HepG2 (cell line): ENCODE data around the gene MDH1B. TPM values are rescaled to one million over a fixed set of nuclear protein-coding genes. Genes with fewer than 3 reads are reported as not detected.

Source experiments
- CSRNP2 ChIP-seq: sonication (generic); formaldehyde crosslinking; conservative IDR thresholded peaks from 2 replicates; pipeline ENCODE4 v1.8.0; 2022; ENCODE audit warnings: low read depth, missing genetic modification reagents
- FOXA1 ChIP-seq, 2 experiments: fragments of 450-650 bp in 1 of 2; sonication (generic) in 1 of 2; formaldehyde crosslinking in 1 of 2; IDR thresholded peaks; 2 replicates each; pipeline versions ENCODE4 v1.4.0 to v1.6.1; 2016 to 2020; ENCODE audit warnings: missing genetic modification reagents in 1 of 2
- MAFG ChIP-seq: sonication (generic); formaldehyde crosslinking; IDR thresholded peaks from 2 replicates; pipeline ENCODE4 v1.5.1; 2020; ENCODE audit warnings: mild to moderate bottlenecking, missing genetic modification reagents
- PAX8 ChIP-seq: sonication (generic); formaldehyde crosslinking; IDR thresholded peaks from 2 replicates; pipeline ENCODE4 v1.8.0; 2022; ENCODE audit warnings: mild to moderate bottlenecking, missing genetic modification reagents, borderline replicate concordance
- RBM22 ChIP-seq: fragments of 200-400 bp; formaldehyde crosslinking; optimal IDR thresholded peaks from 2 replicates; pipeline ENCODE3; 2017; ENCODE audit warnings: mild to moderate bottlenecking, low read length, moderate library complexity
- RXRB ChIP-seq: IDR thresholded peaks from 2 replicates; pipeline ENCODE4 v1.6.1; 2016; ENCODE audit warnings: borderline replicate concordance, missing genetic modification reagents, missing compliant biosample characterization
- TFE3 ChIP-seq: IDR thresholded peaks from 2 replicates; pipeline ENCODE4 v1.6.1; 2016
- ZNF264 ChIP-seq: sonication (generic); formaldehyde crosslinking; IDR thresholded peaks from 2 replicates; pipeline ENCODE4 v1.4.0; 2020; ENCODE audit warnings: missing genetic modification reagents
- ZNF33B ChIP-seq: sonication (generic); formaldehyde crosslinking; IDR thresholded peaks from 2 replicates; pipeline ENCODE4 v1.5.1; 2020; ENCODE audit warnings: mild to moderate bottlenecking, missing genetic modification reagents
- ZNF383 ChIP-seq: sonication (generic); formaldehyde crosslinking; IDR thresholded peaks from 2 replicates; pipeline ENCODE4 v1.4.0; 2020; ENCODE audit warnings: missing genetic modification reagents, mild to moderate bottlenecking, borderline replicate concordance
- ZNF501 ChIP-seq: sonication (generic); formaldehyde crosslinking; IDR thresholded peaks from 2 replicates; pipeline ENCODE4 v1.5.1; 2020; ENCODE audit warnings: mild to moderate bottlenecking, moderate library complexity, missing genetic modification reagents
- ZNF556 ChIP-seq: sonication (generic); formaldehyde crosslinking; IDR thresholded peaks from 2 replicates; pipeline ENCODE4 v1.4.0; 2020; ENCODE audit warnings: mild to moderate bottlenecking, missing genetic modification reagents, borderline replicate concordance
- ZNF597 ChIP-seq: sonication (generic); formaldehyde crosslinking; IDR thresholded peaks from 2 replicates; pipeline ENCODE4 v1.5.0; 2020; ENCODE audit warnings: missing genetic modification reagents
- ZNF614 ChIP-seq: IDR thresholded peaks from 2 replicates; pipeline ENCODE4 v1.6.1; 2018; ENCODE audit warnings: missing biosample characterization, missing genetic modification reagents, inconsistent platforms, borderline replicate concordance
- ZNF713 ChIP-seq: sonication (generic); formaldehyde crosslinking; IDR thresholded peaks from 2 replicates; pipeline ENCODE4 v1.4.0; 2020; ENCODE audit warnings: mild to moderate bottlenecking, missing genetic modification reagents
- polyA plus RNA-seq, 8 experiments: library from polyadenylated mRNA; depleted of rRNA in 3 of 8; stranded (reverse) in 7 of 8; unstranded in 1 of 8; fragments of >200 nt; fragmentation: Illumina TruSeq in 4 of 8; extraction: Trizol in 4 of 8; gene quantifications; 2 replicates each; pipeline versions ENCODE4 v1.2.1 to v1.2.3, GENCODE V29; 2011 to 2016; ENCODE audit warnings: low read depth in 4 of 8, missing spikeins in 1 of 8, mixed read lengths in 1 of 8; ENCODE audit not compliant: insufficient read depth in 1 of 8
- total RNA-seq, 5 experiments: library from RNA; depleted of rRNA; stranded (reverse); fragments of >200 nt; fragmentation: Illumina TruSeq; extraction: Trizol; gene quantifications; 2 replicates each; pipeline ENCODE4 v1.2.3, GENCODE V29; 2016; ENCODE audit warnings: low read depth in 1 of 5
- TF ChIP-seq, protein P1 (sequence below): sonication (generic); formaldehyde crosslinking; IDR thresholded peaks from 2 replicates; pipeline ENCODE4 v1.4.0; 2020; ENCODE audit warnings: missing genetic modification reagents

Gene MDH1B
- total and polyA plus RNA-seq, 2 of the 13 experiments (the other 11 are each of a cell fraction or from before 2014, with no cell fraction given) = 0.17 to 0.86 TPM

DNA sequence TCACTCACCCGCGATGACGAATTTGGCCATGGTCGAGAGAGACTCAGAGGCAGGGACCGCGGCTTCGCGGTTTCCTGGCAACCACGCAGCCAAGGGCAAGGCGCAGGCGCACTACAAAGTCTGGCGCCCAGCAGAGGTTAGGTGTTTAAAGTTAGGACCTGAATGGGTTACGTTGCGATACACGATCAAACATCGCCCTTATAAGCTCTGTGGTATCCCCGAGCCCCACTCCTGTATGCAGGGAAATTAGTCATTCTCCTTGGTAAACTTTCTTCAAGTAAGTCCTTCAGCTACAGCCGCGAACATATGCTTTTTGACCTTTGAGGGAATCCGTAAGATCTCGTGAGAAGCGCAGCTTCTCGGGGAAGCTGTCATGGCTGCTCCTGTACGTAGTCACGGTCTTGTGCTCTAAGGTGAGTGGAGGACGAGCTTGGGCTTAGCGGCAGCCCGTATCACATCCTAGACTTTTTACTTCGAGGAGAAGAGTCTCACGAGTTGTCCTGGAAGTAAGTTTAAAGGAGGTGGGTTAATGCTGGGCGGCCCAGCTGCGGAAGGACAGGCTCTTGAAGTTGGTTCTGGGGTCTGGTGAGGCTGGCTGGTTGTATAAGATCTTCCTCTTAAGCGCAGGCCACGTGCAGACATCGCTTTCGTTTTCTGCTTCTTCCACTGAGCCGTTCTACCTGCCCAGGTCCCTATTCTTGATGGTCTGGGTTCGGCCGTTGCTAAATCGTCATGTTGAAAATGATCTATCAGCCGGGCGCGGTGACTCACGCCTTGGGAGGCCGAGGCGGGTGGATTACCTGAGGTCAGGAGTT lies at the start of gene MDH1B, which contains the start of gene FASTKD2 (continued):
- TF ChIP-seq ZNF597 (CRISPR knock-in tag) = no peak
- TF ChIP-seq CSRNP2 (CRISPR knock-in tag) = no peak
- TF ChIP-seq ZNF264 (CRISPR knock-in tag) = peak; percentile 91
- peak; percentile 71; the same call in 1 of the 2 replicates for TF ChIP-seq PAX8 (CRISPR knock-in tag)
- peak; percentile 90 for TF ChIP-seq ZNF556
- no peak for TF ChIP-seq ZNF713
- no peak for TF ChIP-seq MAFG (CRISPR knock-in tag)
- TF ChIP-seq, protein P1, sequence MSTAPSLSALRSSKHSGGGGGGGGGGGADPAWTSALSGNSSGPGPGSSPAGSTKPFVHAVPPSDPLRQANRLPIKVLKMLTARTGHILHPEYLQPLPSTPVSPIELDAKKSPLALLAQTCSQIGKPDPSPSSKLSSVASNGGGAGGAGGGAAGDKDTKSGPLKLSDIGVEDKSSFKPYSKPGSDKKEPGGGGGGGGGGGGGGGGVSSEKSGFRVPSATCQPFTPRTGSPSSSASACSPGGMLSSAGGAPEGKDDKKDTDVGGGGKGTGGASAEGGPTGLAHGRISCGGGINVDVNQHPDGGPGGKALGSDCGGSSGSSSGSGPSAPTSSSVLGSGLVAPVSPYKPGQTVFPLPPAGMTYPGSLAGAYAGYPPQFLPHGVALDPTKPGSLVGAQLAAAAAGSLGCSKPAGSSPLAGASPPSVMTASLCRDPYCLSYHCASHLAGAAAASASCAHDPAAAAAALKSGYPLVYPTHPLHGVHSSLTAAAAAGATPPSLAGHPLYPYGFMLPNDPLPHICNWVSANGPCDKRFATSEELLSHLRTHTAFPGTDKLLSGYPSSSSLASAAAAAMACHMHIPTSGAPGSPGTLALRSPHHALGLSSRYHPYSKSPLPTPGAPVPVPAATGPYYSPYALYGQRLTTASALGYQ = peak; percentile 89
- TF ChIP-seq ZNF501 = peak; percentile 92
- TF ChIP-seq ZNF383 (CRISPR knock-in tag) = no peak; the same call in 1 of the 2 replicates
- TF ChIP-seq ZNF614 (CRISPR knock-in tag) = peak; percentile 88; the same call in 1 of the 2 replicates
- no peak for TF ChIP-seq FOXA1 (IDR thresholded peaks at IDR 0.05)
- no peak for TF ChIP-seq FOXA1 (CRISPR knock-in tag; IDR thresholded peaks at IDR 0.05)
- TF ChIP-seq RXRB (CRISPR knock-in tag) = peak; percentile 68
- peak; percentile 71; the same call in 1 of the 2 replicates for TF ChIP-seq ZNF33B
- no peak for TF ChIP-seq RBM22
- peak; percentile 55; the same call in 1 of the 2 replicates for TF ChIP-seq TFE3 (CRISPR knock-in tag)
